Hepatocyte (in vitro differentiated cells): ENCODE data around the gene KIF26B. TPM values are rescaled to one million over a fixed set of nuclear protein-coding genes. Genes with fewer than 3 reads are reported as not detected.

Source experiments
- DNase-seq: peaks from one replicate; pipeline ENCODE4 v3.0.0-alpha.2; 2016; ENCODE audit warnings: low spot score
- H2AFZ ChIP-seq: fragments of 200-600 bp; sonication (generic); 2 replicates; pipeline ENCODE4 v1.6.0; 2016; ENCODE audit warnings: antibody characterized with exemption, mild to moderate bottlenecking
- H3K27ac ChIP-seq: fragments of 200-600 bp; sonication (generic); 2 replicates; pipeline ENCODE4 v1.5.1; 2016; ENCODE audit warnings: mild to moderate bottlenecking
- H3K27me3 ChIP-seq: fragments of 200-600 bp; sonication (generic); 2 replicates; pipeline ENCODE4 v1.6.1; 2016
- H3K36me3 ChIP-seq: fragments of 200-600 bp; sonication (generic); replicated peaks from 2 replicates; pipeline ENCODE4 v1.5.1; 2016; ENCODE audit warnings: low read depth; ENCODE audit not compliant: insufficient read depth
- H3K4me1 ChIP-seq: fragments of 200-600 bp; sonication (generic); 2 replicates; pipeline ENCODE4 v1.5.1; 2016; ENCODE audit warnings: mild to moderate bottlenecking, moderate library complexity; ENCODE audit not compliant: insufficient read depth
- H3K4me2 ChIP-seq: fragments of 200-600 bp; sonication (generic); 2 replicates; pipeline ENCODE4 v1.6.0; 2016
- H3K4me3 ChIP-seq: fragments of 200-600 bp; sonication (generic); 2 replicates; pipeline ENCODE4 v1.5.1; 2016; ENCODE audit warnings: mild to moderate bottlenecking
- H3K79me2 ChIP-seq: fragments of 200-600 bp; sonication (generic); 2 replicates; pipeline ENCODE4 v1.6.0; 2017; ENCODE audit warnings: mild to moderate bottlenecking
- H3K9me2 ChIP-seq: fragments of 200-600 bp; sonication (generic); replicated peaks from 2 replicates; pipeline ENCODE4 v1.6.0; 2017; ENCODE audit warnings: mild to moderate bottlenecking; ENCODE audit not compliant: insufficient read depth
- H3K9me3 ChIP-seq: fragments of 200-600 bp; sonication (generic); 2 replicates; pipeline ENCODE4 v1.5.1; 2016; ENCODE audit warnings: low read depth, mild to moderate bottlenecking
- H4K20me1 ChIP-seq: fragments of 200-600 bp; sonication (generic); 2 replicates; pipeline ENCODE4 v1.6.0; 2016; ENCODE audit warnings: mild to moderate bottlenecking; ENCODE audit not compliant: insufficient read depth, poor library complexity, severe bottlenecking
- EZH2 ChIP-seq: fragments of 200-600 bp; sonication (generic); IDR thresholded peaks from 2 replicates; pipeline ENCODE4 v1.6.1; 2016; ENCODE audit warnings: antibody characterized with exemption, mild to moderate bottlenecking, borderline replicate concordance
- EZH2phosphoT487 ChIP-seq: fragments of 200-600 bp; sonication (generic); IDR thresholded peaks from one replicate; pipeline ENCODE4 v1.6.1; 2018; ENCODE audit warnings: antibody characterized with exemption, mild to moderate bottlenecking, low read depth, moderate library complexity; ENCODE audit not compliant: unreplicated experiment, severe bottlenecking
- WGBS: methylation state at CpG from one replicate; pipeline ENCODE4 v1.1.6; 2016; ENCODE audit warnings: low lambda C conversion rate; ENCODE audit errors: missing lambda C conversion rate; 5-methylcytosine and 5-hydroxymethylcytosine counted together
- polyA plus RNA-seq: library from polyadenylated mRNA; unstranded; fragments of >200 nt; fragmentation: Nextera tagmentation; extraction: Ambion mirVana; gene quantifications from 2 replicates; pipeline ENCODE4 v1.2.1, GENCODE V29; 2016
- total RNA-seq: library from RNA; depleted of rRNA; stranded (reverse); fragments of >200 nt; gene quantifications from 2 replicates; pipeline ENCODE4 v1.2.3, GENCODE V29; 2014
- TF ChIP-seq, protein P1 (sequence below): fragments of 200-600 bp; sonication (generic); IDR thresholded peaks from 2 replicates; pipeline ENCODE4 v1.5.1; 2016; ENCODE audit warnings: antibody characterized with exemption, mild to moderate bottlenecking; ENCODE audit not compliant: poor library complexity

Gene KIF26B
- total and polyA plus RNA-seq, 2 experiments from 2014 or later: 12.7 to 21.6 TPM

DNA sequence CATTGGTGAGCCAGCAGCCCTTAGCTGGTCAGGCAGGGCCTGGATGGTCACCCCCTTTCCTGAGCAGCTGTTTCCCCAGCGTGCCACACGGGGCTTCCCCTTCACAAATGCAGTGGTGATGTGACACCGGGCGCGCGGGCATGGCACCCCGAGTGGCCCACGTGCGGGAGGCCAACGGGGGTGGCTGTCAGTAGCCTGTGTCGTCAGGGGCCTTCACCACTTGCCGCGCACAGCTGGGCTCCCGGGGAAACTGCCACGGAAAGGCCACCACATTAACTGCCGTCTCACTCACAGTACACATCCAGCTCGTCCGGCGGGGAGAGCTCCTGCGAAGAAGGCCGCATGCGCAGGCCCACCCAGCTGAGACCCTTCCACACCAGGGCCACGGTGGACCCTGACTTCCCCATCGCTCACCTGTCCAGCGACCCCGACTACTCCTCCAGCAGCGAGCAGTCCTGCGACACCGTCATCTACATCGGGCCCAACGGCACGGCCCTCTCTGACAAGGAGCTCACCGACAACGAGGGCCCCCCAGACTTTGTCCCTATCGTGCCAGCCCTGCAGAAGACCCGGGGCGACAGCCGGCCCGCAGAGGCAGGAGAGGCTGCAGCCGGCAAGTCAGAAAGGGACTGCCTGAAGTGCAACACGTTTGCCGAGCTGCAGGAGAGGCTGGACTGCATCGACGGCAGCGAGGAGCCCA lies 530.5 kb downstream of the KIF26B start:
- 92% methylated on average over 42 of the region's 45 CpGs for WGBS
- Histone ChIP-seq H3K27me3 (no peaks in the 10 kb centered on the region), H3K79me2 (no peaks in the 10 kb centered on the region), H2AFZ (no peak overlapping the region), H3K27ac (no peak overlapping the region), H3K9me3 (no peaks in the 10 kb centered on the region), H3K4me2 (no peak overlapping the region), H3K9me2 (no peaks in the 10 kb centered on the region), H4K20me1 (no peaks in the 10 kb centered on the region), H3K4me1 (peaks cover 9% of the 10 kb centered on the region), H3K4me3 (no peak overlapping the region), H3K36me3 (no peaks in the 10 kb centered on the region)
- TF ChIP-seq EZH2phosphoT487: no peak
- TF ChIP-seq, protein P1, sequence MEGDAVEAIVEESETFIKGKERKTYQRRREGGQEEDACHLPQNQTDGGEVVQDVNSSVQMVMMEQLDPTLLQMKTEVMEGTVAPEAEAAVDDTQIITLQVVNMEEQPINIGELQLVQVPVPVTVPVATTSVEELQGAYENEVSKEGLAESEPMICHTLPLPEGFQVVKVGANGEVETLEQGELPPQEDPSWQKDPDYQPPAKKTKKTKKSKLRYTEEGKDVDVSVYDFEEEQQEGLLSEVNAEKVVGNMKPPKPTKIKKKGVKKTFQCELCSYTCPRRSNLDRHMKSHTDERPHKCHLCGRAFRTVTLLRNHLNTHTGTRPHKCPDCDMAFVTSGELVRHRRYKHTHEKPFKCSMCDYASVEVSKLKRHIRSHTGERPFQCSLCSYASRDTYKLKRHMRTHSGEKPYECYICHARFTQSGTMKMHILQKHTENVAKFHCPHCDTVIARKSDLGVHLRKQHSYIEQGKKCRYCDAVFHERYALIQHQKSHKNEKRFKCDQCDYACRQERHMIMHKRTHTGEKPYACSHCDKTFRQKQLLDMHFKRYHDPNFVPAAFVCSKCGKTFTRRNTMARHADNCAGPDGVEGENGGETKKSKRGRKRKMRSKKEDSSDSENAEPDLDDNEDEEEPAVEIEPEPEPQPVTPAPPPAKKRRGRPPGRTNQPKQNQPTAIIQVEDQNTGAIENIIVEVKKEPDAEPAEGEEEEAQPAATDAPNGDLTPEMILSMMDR: no peak
- no peak for TF ChIP-seq EZH2
- no peak for DNase-seq

DNA sequence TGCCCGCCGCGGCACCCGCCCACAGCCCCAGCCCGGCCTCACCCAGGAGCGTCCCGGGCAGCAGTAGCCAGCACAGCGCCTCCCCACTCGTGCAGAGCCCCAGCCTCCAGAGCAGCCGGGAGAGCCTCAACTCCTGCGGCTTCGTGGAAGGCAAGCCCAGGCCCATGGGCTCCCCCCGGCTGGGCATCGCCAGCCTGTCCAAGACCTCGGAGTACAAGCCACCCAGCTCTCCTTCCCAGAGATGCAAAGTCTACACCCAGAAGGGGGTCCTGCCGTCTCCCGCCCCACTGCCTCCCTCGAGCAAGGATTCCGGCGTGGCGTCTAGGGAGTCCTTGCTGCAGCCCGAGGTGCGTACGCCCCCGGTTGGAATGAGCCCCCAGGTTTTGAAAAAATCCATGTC lies 531.2 kb downstream of the KIF26B start:
- H2AFZ ChIP-seq: no peak overlapping the region
- H3K79me2 ChIP-seq: no peaks in the 10 kb centered on the region
- no peak overlapping the region for H3K4me2 ChIP-seq
- peaks cover 9% of the 10 kb centered on the region for H3K4me1 ChIP-seq
- no peaks in the 10 kb centered on the region for H3K9me2 ChIP-seq
- no peaks in the 10 kb centered on the region for H3K27me3 ChIP-seq
- no peak for DNase-seq
- H3K36me3 ChIP-seq: no peaks in the 10 kb centered on the region
- no peak overlapping the region for H3K4me3 ChIP-seq
- WGBS: 94% methylated on average over 25 of the region's 25 CpGs
- no peaks in the 10 kb centered on the region for H3K9me3 ChIP-seq
- H4K20me1 ChIP-seq: no peaks in the 10 kb centered on the region
- no peak overlapping the region for H3K27ac ChIP-seq
- TF ChIP-seq EZH2: no peak
- no peak for TF ChIP-seq EZH2phosphoT487
- TF ChIP-seq, protein P1: no peak

DNA sequence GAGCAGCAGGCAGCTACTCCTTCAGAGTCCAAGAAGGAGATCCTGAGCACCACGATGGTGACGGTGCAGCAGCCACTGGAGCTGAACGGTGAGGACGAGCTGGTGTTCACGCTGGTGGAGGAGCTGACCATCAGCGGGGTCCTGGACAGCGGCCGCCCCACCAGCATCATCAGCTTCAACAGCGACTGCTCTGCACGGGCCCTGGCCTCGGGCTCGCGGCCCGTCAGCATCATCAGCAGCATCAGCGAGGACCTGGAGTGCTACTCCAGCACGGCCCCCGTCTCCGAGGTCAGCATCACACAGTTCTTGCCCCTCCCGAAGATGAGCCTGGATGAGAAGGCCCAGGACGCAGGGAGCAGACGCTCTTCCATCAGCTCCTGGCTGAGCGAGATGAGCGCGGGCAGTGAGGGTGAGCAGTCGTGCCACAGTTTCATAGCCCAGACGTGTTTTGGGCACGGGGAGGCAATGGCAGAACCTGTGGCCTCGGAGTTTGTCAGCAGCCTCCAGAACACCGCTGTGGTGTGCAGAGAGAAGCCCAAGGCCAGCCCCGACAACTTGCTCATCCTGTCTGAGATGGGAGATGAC lies 531.8 kb downstream of the KIF26B start:
- WGBS: 93% methylated on average over 30 of the region's 30 CpGs
- H2AFZ ChIP-seq: no peak overlapping the region

More for the DNA sequence above, 531.8 kb downstream of the KIF26B start:
- no peaks in the 10 kb centered on the region for H3K27me3 ChIP-seq
- no peaks in the 10 kb centered on the region for H3K79me2 ChIP-seq
- H3K9me2 ChIP-seq: no peaks in the 10 kb centered on the region
- no peak overlapping the region for H3K27ac ChIP-seq
- no peak overlapping the region for H3K4me2 ChIP-seq
- H3K4me1 ChIP-seq: peaks cover 9% of the 10 kb centered on the region
- DNase-seq: no peak
- TF ChIP-seq EZH2: no peak
- TF ChIP-seq, protein P1: no peak
- no peak for TF ChIP-seq EZH2phosphoT487
- no peaks in the 10 kb centered on the region for H4K20me1 ChIP-seq
- H3K4me3 ChIP-seq: no peak overlapping the region
- H3K36me3 ChIP-seq: no peaks in the 10 kb centered on the region
- H3K9me3 ChIP-seq: no peaks in the 10 kb centered on the region
